Testis (tissue), 2 donors: ENCODE data around the gene KLHL10.
"Not testable (repeated sequence)": the region's sequence is repeated elsewhere in the genome, so short reads cannot be mapped to it uniquely, and the experiment has no call there.

Experiments used
- CTCF ChIP-seq, 3 experiments: fragments of 450-650 bp in 2 of 3; fragments of 200-600 bp in 1 of 3; sonication (generic) in 1 of 3; IDR thresholded peaks; one replicate each; pipeline ENCODE4 v1.5.1; 2016 to 2019; ENCODE audit warnings: antibody characterized with exemption in 3 of 3, mild to moderate bottlenecking in 2 of 3, moderate library complexity in 1 of 3
- POLR2A ChIP-seq: fragments of 450-650 bp; IDR thresholded peaks from one replicate; pipeline ENCODE4 v1.6.1; 2017; ENCODE audit warnings: antibody characterized with exemption, mild to moderate bottlenecking, moderate library complexity

- not testable (repeated sequence) for TF ChIP-seq CTCF (IDR thresholded peaks at IDR 0.05); POLR2A
Observed at GRCh38 chr17:41839448-41839847, 1.8 kb downstream of the KLHL10 start.
